Neural progenitor cell (in vitro differentiated cells): ENCODE measurements around the gene PTOV1.

ENCODE experiments used
- EZH2 ChIP-seq: fragments of 200-600 bp; sonication (generic); IDR thresholded peaks from 2 replicates; pipeline ENCODE4 v1.6.1; 2017; ENCODE audit warnings: antibody characterized with exemption, mild to moderate bottlenecking, moderate library complexity
- EZH2phosphoT487 ChIP-seq: fragments of 200-600 bp; sonication (generic); IDR thresholded peaks from 2 replicates; pipeline ENCODE4 v1.6.1; 2017; ENCODE audit warnings: antibody characterized with exemption
- TF ChIP-seq, protein P1 (sequence below): fragments of 200-600 bp; sonication (generic); IDR thresholded peaks from 2 replicates; pipeline ENCODE4 v1.5.1; 2017; ENCODE audit warnings: antibody characterized with exemption, mild to moderate bottlenecking

DNA sequence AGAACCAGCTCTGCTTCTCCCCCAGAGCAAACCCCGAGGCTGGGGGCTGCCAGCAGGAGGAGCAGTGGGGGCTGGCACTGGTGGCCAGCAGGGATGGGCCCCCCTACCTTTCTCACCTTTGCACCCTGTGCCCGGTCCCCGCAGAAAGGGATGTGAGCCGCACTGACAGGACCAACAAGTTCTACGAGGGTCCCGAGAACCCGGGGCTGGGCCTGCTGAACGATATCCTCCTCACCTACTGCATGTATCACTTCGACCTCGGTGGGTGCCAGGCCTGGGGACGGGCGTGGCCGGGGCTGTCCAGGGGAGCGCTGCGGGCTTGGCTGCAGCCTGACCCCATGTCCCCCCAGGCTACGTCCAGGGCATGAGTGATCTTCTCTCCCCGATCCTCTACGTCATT, 33.1 kb downstream of the PTOV1 start:
- TF ChIP-seq, protein P1, sequence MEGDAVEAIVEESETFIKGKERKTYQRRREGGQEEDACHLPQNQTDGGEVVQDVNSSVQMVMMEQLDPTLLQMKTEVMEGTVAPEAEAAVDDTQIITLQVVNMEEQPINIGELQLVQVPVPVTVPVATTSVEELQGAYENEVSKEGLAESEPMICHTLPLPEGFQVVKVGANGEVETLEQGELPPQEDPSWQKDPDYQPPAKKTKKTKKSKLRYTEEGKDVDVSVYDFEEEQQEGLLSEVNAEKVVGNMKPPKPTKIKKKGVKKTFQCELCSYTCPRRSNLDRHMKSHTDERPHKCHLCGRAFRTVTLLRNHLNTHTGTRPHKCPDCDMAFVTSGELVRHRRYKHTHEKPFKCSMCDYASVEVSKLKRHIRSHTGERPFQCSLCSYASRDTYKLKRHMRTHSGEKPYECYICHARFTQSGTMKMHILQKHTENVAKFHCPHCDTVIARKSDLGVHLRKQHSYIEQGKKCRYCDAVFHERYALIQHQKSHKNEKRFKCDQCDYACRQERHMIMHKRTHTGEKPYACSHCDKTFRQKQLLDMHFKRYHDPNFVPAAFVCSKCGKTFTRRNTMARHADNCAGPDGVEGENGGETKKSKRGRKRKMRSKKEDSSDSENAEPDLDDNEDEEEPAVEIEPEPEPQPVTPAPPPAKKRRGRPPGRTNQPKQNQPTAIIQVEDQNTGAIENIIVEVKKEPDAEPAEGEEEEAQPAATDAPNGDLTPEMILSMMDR, result no peak
- TF ChIP-seq EZH2phosphoT487 (no peak), EZH2 (no peak)
